ENCODE data around the gene ANKRD27.
A peak's percentile ranks its signal among the peaks of the same experiment; 100 is the strongest.

Gene ANKRD27

GRCh38 chr19:32674153-32674930 is 638 bp downstream of the ANKRD27 start:
- no peak for TF ChIP-seq CTCF (IDR thresholded peaks at IDR 0.05; ENCODE audit: control insufficient read depth, extremely low read depth, insufficient read depth)
- DNase-seq (ENCODE audit: low read depth) = no peak
- H3K4me3 ChIP-seq (ENCODE audit: low read depth, low read length) = peak overlapping the region; percentile 80

- TF ChIP-seq CTCF (IDR thresholded peaks at IDR 0.05; ENCODE audit: control insufficient read depth, extremely low read depth, insufficient read depth) = no peak
- DNase-seq (ENCODE audit: low read depth) = no peak
- peak overlapping the region; percentile 80 for H3K4me3 ChIP-seq (ENCODE audit: low read depth, low read length)
These were observed 1.4 kb downstream of the ANKRD27 start for GRCh38 chr19:32673573-32673972.

GRCh38 chr19:32672841-32673240 is 2.1 kb downstream of the ANKRD27 start:
- no peak overlapping the region for H3K4me3 ChIP-seq (ENCODE audit: low read depth, low read length)

GRCh38 chr19:32671883-32672593 is 2.9 kb downstream of the ANKRD27 start:
- TF ChIP-seq CTCF (IDR thresholded peaks at IDR 0.05; ENCODE audit: control insufficient read depth, extremely low read depth, insufficient read depth) = no peak
- no peak overlapping the region for H3K4me3 ChIP-seq (ENCODE audit: low read depth, low read length)
- no peak for DNase-seq (ENCODE audit: low read depth)

More at GRCh38 chr19:32672841-32673240, 2.1 kb downstream of the ANKRD27 start:
- no peak for DNase-seq (ENCODE audit: low read depth)
- TF ChIP-seq CTCF (IDR thresholded peaks at IDR 0.05; ENCODE audit: control insufficient read depth, extremely low read depth, insufficient read depth) = no peak

GRCh38 chr19:32669310-32669709 is 5.7 kb downstream of the ANKRD27 start:
- H3K4me3 ChIP-seq (ENCODE audit: low read depth, low read length) = no peak overlapping the region
- no peak for TF ChIP-seq CTCF (IDR thresholded peaks at IDR 0.05; ENCODE audit: control insufficient read depth, extremely low read depth, insufficient read depth)
- no peak for DNase-seq (ENCODE audit: low read depth)

- TF ChIP-seq CTCF (IDR thresholded peaks at IDR 0.05; ENCODE audit: control insufficient read depth, extremely low read depth, insufficient read depth) = no peak
- no peak for DNase-seq (ENCODE audit: low read depth)
- H3K4me3 ChIP-seq (ENCODE audit: low read depth, low read length) = no peak overlapping the region
These were observed 8.9 kb downstream of the ANKRD27 start for GRCh38 chr19:32666084-32666483.

All from LNCaP clone FGC (cell line).